Brain microvascular endothelial cell (primary cell): ENCODE results near the gene SLC5A2.

Source experiments
- DNase-seq: peaks from one replicate; pipeline ENCODE4 v3.0.0-alpha.2; 2020
- H3K27ac ChIP-seq: fragments of 250-450 bp; sonication (Bioruptor Pico); 2 replicates; pipeline ENCODE4 v1.5.1; 2020; ENCODE audit warnings: mild to moderate bottlenecking, moderate library complexity
- H3K27me3 ChIP-seq: fragments of 250-450 bp; sonication (Bioruptor Pico); replicated peaks from 2 replicates; pipeline ENCODE4 v1.5.1; 2020; ENCODE audit warnings: mild to moderate bottlenecking
- H3K36me3 ChIP-seq: fragments of 250-450 bp; sonication (Bioruptor Pico); replicated peaks from 2 replicates; pipeline ENCODE4 v1.5.1; 2020; ENCODE audit warnings: mild to moderate bottlenecking
- H3K4me3 ChIP-seq: 2 replicates; pipeline ENCODE4 v1.5.1; 2011; ENCODE audit warnings: low read depth, mild to moderate bottlenecking, control low read depth, low read length, moderate library complexity
- in situ Hi-C: cut with HindIII; loops from 2 replicates; pipeline ENCODE4 v1.10.0; 2017; ENCODE audit warnings: low sequenced_read_pairs, low pct_ligation_motif_present
- TF ChIP-seq, protein P1 (sequence below): IDR thresholded peaks from 2 replicates; pipeline ENCODE4 v1.5.1; 2011; ENCODE audit warnings: low read depth, mild to moderate bottlenecking, moderate library complexity, low read length, control low read depth, inconsistent platforms; ENCODE audit errors: missing control alignments

SLC5A2 gene

GRCh38 chr16:31453255-31454204 is 29.4 kb upstream of the SLC5A2 start:
- peak; percentile 40 for DNase-seq
- peak overlapping the region; percentile 77 for H3K27ac ChIP-seq
- in situ Hi-C loops, result loop anchor here (25.0 kb wide), 2 partner anchors 266 to 516 kb away; partner anchors contain the start of genes FUS and ORAI3
- H3K4me3 ChIP-seq, result no peak overlapping the region
- no peaks in the 10 kb centered on the region for H3K36me3 ChIP-seq
- no peaks in the 10 kb centered on the region for H3K27me3 ChIP-seq
- TF ChIP-seq, protein P1, sequence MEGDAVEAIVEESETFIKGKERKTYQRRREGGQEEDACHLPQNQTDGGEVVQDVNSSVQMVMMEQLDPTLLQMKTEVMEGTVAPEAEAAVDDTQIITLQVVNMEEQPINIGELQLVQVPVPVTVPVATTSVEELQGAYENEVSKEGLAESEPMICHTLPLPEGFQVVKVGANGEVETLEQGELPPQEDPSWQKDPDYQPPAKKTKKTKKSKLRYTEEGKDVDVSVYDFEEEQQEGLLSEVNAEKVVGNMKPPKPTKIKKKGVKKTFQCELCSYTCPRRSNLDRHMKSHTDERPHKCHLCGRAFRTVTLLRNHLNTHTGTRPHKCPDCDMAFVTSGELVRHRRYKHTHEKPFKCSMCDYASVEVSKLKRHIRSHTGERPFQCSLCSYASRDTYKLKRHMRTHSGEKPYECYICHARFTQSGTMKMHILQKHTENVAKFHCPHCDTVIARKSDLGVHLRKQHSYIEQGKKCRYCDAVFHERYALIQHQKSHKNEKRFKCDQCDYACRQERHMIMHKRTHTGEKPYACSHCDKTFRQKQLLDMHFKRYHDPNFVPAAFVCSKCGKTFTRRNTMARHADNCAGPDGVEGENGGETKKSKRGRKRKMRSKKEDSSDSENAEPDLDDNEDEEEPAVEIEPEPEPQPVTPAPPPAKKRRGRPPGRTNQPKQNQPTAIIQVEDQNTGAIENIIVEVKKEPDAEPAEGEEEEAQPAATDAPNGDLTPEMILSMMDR, result no peak

DNA sequence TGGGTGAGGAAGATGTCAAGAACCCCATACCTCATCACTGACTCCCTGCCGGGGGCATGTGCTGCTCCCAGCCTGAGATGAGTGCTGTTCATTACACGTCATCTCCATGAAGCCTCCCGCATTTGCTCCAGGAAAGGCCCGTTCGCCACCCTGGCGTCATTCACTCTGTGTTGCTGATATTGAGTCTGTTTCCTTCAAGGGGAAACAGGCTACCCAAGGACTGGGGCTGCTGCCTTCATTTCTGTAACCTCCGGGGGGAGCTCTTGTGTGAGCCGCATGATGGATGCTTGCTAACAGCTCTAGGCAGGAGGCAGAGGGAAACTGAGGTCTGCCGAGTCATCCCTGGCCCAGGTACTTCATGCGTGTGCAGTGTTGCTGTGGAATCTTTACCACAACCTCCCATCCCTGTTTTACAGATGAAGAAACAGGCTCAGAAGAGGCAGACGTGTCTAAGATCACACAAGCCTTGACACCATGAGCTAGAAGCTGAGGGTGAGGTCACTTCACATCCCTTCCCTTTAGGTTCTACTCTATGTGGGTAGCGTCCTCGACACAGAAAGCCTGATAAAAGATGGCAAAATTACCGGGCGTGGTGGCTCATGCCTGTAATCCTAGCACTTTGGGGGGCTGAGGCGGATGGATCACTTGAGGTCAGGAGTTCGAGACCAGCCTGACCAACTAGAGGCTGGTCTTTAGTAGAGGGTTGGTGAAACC is 27.2 kb upstream of the SLC5A2 start:
- no peak overlapping the region for H3K27ac ChIP-seq

DNA sequence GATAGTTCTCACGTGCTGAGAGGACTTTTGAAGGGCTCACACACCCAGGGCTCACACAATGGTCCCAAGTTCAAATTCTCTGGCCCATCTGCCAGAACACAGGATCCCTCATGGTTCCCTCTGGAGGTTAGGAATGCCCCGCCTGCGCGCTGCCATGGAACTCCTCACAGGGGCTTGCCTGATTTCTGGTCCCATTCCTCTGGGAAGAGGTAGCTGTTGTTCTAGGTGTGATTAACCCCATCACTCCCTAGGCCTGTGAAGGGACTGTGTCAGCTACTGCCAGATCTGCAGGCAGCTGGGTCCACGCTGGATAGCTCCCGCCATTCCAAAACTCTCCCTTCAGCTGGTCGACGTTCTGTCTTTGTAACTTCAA is 25.9 kb upstream of the SLC5A2 start:
- DNase-seq, result no peak
- TF ChIP-seq, protein P1, result no peak
- Histone ChIP-seq H3K36me3 (no peaks in the 10 kb centered on the region), H3K27me3 (no peaks in the 10 kb centered on the region), H3K27ac (no peak overlapping the region), H3K4me3 (no peak overlapping the region)
- in situ Hi-C loops, result loop anchor here (25.0 kb wide), 2 partner anchors 270 to 520 kb away; partner anchors contain the start of genes FUS and ORAI3

More for the DNA sequence above, 27.2 kb upstream of the SLC5A2 start:
- H3K36me3 ChIP-seq, result no peaks in the 10 kb centered on the region
- DNase-seq, result no peak
- H3K27me3 ChIP-seq, result no peaks in the 10 kb centered on the region
- no peak overlapping the region for H3K4me3 ChIP-seq
- in situ Hi-C loops, result loop anchor here (25.0 kb wide), 2 partner anchors 268 to 518 kb away; partner anchors contain the start of genes FUS and ORAI3
- TF ChIP-seq, protein P1, result peak; percentile 64

DNA sequence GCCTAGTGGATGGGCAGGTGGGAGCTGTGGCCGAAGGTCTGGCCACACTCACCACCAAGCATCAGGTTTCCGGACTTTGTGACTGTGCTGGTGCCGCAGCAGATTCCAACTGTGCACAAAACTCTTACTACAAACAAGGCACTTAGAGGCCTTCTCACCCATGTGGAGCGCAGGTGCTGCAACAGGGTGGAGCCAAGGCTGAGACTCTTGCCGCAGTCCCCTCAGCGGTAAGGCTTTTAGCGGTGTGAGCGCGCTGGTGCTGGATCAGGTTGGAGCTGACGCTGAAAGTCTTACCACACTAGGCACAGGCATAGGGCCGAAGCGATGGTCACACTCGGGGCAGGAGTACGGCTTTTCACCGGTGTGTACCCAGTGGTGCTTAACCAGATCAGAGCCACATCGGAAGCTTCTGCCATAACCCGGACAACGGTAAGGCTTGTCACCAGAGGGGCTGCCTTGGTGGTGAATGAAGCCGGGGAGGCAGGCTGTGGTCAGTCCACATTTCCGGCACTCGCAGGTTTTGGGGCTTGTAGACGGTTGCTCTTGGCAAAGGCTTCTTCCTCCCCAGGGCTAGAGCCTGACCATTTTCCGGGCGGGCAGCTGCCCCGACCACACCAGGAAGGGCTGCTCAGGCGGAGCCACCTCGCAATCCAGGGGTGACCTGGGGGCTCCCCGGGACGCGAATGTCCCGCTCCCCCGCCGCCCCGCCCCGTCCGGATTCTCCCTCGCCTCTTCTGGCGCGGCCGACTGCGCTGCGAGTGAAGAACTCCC is 24.7 kb upstream of the SLC5A2 start:
- Histone ChIP-seq H3K27ac (peak overlapping the region; percentile 100), H3K36me3 (no peaks in the 10 kb centered on the region), H3K4me3 (peak overlapping the region; percentile 82), H3K27me3 (no peaks in the 10 kb centered on the region)
- TF ChIP-seq, protein P1, result peak; percentile 43
- in situ Hi-C loops, result loop anchor here (25.0 kb wide), 2 partner anchors 271 to 521 kb away; partner anchors contain the start of genes FUS and ORAI3
- peak; percentile 29 for DNase-seq
